ENCODE data around the gene MTSS2. TPM values are rescaled to one million over a fixed set of nuclear protein-coding genes. Genes with fewer than 3 reads are reported as not detected.

MTSS2 gene
- polyA plus RNA-seq, 1 donor from 2014 or later = 20.4 TPM

GRCh38 chr16:70650216-70650615 lies 35.6 kb downstream of the MTSS2 start:
- Histone ChIP-seq H3K4me2 (ENCODE audit: low read length) (no peak overlapping the region), H3K36me3 (ENCODE audit: insufficient read depth, low read length) (no peaks in the 10 kb centered on the region), H2AFZ (ENCODE audit: low read depth, low read length) (no peak overlapping the region), H3K9me2 (ENCODE audit: insufficient read depth, low read length) (no peaks in the 10 kb centered on the region), H4K20me1 (ENCODE audit: insufficient read depth) (no peaks in the 10 kb centered on the region), H3K9ac (ENCODE audit: low read length) (no peak overlapping the region), H3K27ac (ENCODE audit: low read length) (no peak overlapping the region), H3K79me2 (replicated peaks; ENCODE audit: insufficient read depth, low read length) (no peaks in the 10 kb centered on the region), H3F3A (ENCODE audit: insufficient read depth, low read length, poor library complexity, severe bottlenecking) (no peaks in the 10 kb centered on the region), H3K27me3 (ENCODE audit: insufficient read depth, low read depth, low read length) (no peaks in the 10 kb centered on the region), H3K4me3 (ENCODE audit: low read length) (no peak overlapping the region), H3K9me3 (ENCODE audit: low read length) (no peaks in the 10 kb centered on the region)
- TF ChIP-seq RAD21 (conservative IDR thresholded peaks at IDR 0.05) = no peak
- no peak for TF ChIP-seq EZH2 (IDR thresholded peaks at IDR 0.05; ENCODE audit: borderline replicate concordance, insufficient read depth, low read length, poor library complexity, severe bottlenecking)
- TF ChIP-seq TAF1 (IDR thresholded peaks at IDR 0.05; ENCODE audit: low read depth) = no peak
- TF ChIP-seq POLR2AphosphoS5 (IDR thresholded peaks at IDR 0.05) = no peak

- no peaks in the 10 kb centered on the region for H3K27me3 ChIP-seq (ENCODE audit: insufficient read depth, low read depth, low read length)
- H4K20me1 ChIP-seq (ENCODE audit: insufficient read depth) = no peaks in the 10 kb centered on the region
- H3K4me2 ChIP-seq (ENCODE audit: low read length) = no peak overlapping the region
- H3K4me3 ChIP-seq (ENCODE audit: low read length) = no peak overlapping the region
- no peak for TF ChIP-seq SMC3 (conservative IDR thresholded peaks at IDR 0.05; ENCODE audit: poor library complexity)
- TF ChIP-seq EZH2 (IDR thresholded peaks at IDR 0.05; ENCODE audit: borderline replicate concordance, insufficient read depth, low read length, poor library complexity, severe bottlenecking) = no peak
- TF ChIP-seq RAD21 (conservative IDR thresholded peaks at IDR 0.05) = no peak
- TF ChIP-seq TAF1 (IDR thresholded peaks at IDR 0.05; ENCODE audit: low read depth) = no peak
- no peak for TF ChIP-seq POLR2AphosphoS5 (IDR thresholded peaks at IDR 0.05)
- TF ChIP-seq EP300 (conservative IDR thresholded peaks at IDR 0.05; ENCODE audit: poor library complexity, severe bottlenecking) = no peak
- TF ChIP-seq MXI1 (conservative IDR thresholded peaks at IDR 0.05; ENCODE audit: poor library complexity, severe bottlenecking) = no peak
- TF ChIP-seq CTCF (IDR thresholded peaks at IDR 0.05; ENCODE audit: poor library complexity, severe bottlenecking) = no peak
- TF ChIP-seq REST (IDR thresholded peaks at IDR 0.05; ENCODE audit: borderline replicate concordance) = no peak
- no peak overlapping the region for H2AFZ ChIP-seq (ENCODE audit: low read depth, low read length)
- no peaks in the 10 kb centered on the region for H3K79me2 ChIP-seq (replicated peaks; ENCODE audit: insufficient read depth, low read length)
- no peaks in the 10 kb centered on the region for H3F3A ChIP-seq (ENCODE audit: insufficient read depth, low read length, poor library complexity, severe bottlenecking)
- no peaks in the 10 kb centered on the region for H3K36me3 ChIP-seq (ENCODE audit: insufficient read depth, low read length)
- H3K27ac ChIP-seq (ENCODE audit: low read length) = no peak overlapping the region
- no peaks in the 10 kb centered on the region for H3K9me3 ChIP-seq (ENCODE audit: low read length)
- H3K9ac ChIP-seq (ENCODE audit: low read length) = no peak overlapping the region
- no peaks in the 10 kb centered on the region for H3K9me2 ChIP-seq (ENCODE audit: insufficient read depth, low read length)
Observed at GRCh38 chr16:70649300-70649699, 36.6 kb downstream of the MTSS2 start.
